Activated effector memory CD4-positive, alpha-beta T cell treated with Interleukin-2 at 50 U/mL for 16 hours (primary cell): ENCODE results near the gene GPR21.

Experiments used
- DNase-seq: peaks from one replicate; pipeline ENCODE4 v3.0.0-alpha.2; 2020

GPR21 gene

GRCh38 chr9:123034881-123035510, 1.5 kb downstream of the GPR21 start:
- no peak for DNase-seq

DNA sequence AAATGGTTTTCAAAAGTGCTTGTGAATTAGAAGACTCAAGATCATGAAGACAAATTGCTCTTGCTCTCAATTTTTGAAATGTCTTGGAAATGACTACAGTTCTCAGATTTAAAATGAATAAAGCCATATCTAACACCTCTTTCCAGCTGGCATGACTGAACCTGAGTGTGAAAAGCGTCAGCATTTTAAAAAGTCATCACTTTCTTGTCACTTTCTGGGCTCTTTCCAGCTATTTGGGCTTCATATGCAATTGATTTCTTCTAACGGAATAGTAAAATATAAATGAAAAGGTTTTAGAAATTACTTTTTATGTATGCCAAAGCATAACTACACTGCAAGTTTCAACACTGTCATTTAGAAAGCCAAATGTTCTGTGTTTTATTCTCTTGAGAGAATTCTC, 2.3 kb downstream of the GPR21 start:
- no peak for DNase-seq

- DNase-seq, result no peak
These were observed 3.6 kb downstream of the GPR21 start for GRCh38 chr9:123036893-123037545.

GRCh38 chr9:123039617-123040219, 6.3 kb downstream of the GPR21 start:
- no peak for DNase-seq

GRCh38 chr9:123040801-123041200, 7.3 kb downstream of the GPR21 start:
- no peak for DNase-seq

DNA sequence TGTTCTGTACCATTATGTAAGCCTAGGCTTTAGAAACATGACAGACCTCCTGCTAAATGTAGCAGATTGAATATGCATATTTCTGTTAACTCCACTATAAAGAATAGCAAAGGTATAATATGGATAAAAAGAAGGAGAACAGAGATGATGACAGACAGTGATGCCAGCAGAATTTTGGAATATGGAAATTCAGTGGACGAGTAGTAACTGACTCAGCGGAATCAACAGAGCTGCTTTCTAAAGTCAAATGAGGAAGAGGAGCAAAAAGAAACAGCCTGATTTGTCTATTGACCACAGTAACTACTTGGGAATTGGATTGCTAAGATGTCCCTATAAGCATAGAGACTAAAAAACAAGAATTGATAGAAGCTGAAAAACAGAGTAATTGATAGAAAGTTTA, 8.0 kb downstream of the GPR21 start:
- no peak for DNase-seq

DNA sequence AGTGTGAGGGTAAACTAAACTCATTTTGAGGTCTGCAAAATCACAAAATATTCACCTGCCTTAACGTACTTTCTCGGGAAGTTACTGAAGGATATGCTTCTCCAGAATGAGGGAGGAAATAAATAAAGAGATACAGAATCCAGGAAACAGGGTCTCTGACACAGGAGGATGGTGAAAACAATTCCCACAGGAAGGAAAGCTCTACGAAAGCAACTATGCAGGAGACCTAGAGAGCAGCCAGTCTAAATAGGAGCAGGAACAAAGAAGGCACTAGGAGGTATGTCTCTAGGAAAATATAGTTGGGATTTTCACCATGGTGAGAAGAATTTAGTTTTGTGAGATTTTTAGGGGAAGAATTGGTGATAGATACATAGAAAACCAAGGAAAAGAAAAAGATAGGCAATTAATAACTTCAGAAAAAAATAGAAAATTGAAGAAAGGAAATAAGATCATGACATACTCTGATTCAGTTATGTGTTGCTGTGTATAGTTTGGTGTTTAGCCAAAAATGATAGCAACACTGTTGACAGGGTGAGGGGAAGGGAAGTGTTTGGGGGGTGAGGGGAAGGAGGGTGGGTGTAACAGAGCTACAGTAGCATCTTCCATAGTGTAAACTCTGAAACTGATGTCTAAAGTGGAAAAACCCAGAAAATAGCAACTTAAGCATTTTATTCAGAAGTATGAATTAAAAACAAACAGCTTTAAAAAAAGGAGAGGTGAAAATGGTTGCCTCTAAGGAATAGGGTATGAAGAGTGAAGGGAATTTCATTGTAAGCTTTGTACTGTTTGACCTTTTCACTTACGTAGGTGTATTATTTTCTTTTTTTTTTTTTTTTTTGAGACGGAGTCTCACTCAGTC, 9.8 kb downstream of the GPR21 start:
- DNase-seq, result no peak

DNA sequence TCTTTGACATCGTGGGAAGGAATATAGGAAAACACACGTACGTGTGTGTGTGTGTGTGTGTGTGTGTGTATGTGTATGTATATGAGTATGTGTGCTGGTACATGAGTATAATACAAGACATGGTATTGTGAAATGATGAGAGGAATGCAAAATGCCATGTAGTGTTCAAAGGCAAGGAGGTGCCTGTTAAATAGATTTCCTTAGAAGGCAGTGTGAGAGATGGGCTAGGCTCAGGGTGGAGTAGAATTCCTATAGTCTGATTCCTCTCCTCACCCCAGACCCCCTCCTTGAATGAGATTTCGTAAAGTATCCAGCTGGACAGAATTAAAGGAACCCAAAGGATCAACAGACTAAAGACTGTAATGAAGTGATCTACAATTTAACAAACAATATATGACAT, 11.1 kb downstream of the GPR21 start:
- DNase-seq, result no peak

- DNase-seq, result no peak
These were observed 13.1 kb downstream of the GPR21 start for GRCh38 chr9:123046406-123047195.

GRCh38 chr9:123048748-123049147, 15.3 kb downstream of the GPR21 start:
- DNase-seq, result no peak

GRCh38 chr9:123049589-123050222, 16.2 kb downstream of the GPR21 start:
- no peak for DNase-seq

DNA sequence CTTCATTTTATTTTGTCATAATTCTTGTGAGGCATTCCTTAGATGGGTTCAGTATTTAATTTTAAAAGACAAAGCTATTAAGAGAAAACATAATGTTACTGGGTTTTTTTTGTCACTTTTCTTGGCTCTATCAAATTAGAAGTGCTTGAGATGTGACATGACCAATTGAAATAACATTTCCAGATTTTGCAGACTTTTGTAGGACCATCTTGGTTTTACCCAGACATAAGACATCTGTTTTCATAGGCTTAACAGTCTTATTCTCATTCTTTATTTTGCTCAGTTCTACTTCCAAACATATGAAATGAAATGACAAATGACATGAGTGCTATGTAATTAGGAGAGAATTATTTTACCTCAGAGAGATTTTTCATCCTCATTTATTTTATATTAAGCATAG, 19.6 kb downstream of the GPR21 start:
- no peak for DNase-seq

DNA sequence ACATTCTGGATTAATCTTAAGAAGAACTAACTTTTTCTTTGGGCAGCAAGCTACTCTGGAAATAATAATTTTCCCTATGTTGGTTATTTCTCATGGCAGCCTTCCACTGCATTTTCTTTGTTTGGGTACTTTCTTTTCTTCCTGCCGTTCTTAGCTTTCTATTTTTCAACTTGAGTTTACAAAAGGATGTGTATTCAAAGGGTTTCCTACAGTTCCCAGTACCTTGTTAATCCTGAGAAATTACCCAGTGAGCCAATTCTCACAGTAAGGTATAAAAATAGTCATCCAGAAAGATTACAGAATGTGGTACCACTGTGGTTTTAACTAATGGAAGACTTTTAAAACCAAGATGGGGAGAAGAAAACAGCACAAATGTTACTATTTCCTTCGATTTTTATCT, 20.2 kb downstream of the GPR21 start:
- no peak for DNase-seq

DNA sequence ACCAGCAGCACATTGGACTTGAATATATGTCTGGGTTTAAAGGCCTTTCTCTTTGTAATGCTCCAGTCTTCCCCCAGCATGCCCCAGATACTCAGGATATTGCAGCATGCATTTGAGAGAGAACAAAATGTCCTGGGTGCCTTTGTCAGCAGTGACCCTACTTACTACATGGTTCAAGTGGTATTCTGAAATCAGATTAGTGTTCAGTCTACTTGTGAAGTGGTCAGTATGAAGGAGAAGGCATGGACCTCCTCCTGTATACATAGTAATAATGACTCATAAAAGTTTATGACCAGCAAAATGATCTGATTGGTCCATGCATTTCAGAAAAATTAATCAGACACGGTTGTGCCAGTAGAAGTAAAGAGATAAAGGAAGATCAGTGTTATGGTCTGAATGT, 25.4 kb downstream of the GPR21 start:
- no peak for DNase-seq

GRCh38 chr9:123059472-123060220, 26.2 kb downstream of the GPR21 start:
- DNase-seq, result no peak

DNA sequence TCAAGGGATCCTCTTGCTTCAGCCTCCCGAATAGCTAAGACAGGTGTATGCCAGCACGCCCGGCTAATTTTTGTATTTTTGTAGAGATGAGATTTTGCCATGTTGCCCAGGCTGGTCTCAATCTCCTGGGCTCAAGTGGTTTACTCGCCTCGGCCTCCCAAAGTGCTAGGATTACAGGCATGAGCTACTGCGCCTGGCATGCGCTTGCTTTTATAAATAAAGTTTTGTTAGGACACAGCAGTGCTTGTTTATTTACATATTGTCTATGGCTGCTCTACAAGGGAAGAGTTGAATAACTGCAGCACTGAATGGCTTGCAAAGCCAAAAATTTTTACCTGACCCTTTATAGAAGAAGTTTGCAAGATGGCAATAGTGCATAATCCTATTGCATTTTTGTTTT, 27.7 kb downstream of the GPR21 start:
- DNase-seq, result no peak

GRCh38 chr9:123062351-123063176, 29.1 kb downstream of the GPR21 start:
- DNase-seq, result no peak

GRCh38 chr9:123063177-123063598, 29.7 kb downstream of the GPR21 start:
- no peak for DNase-seq

DNA sequence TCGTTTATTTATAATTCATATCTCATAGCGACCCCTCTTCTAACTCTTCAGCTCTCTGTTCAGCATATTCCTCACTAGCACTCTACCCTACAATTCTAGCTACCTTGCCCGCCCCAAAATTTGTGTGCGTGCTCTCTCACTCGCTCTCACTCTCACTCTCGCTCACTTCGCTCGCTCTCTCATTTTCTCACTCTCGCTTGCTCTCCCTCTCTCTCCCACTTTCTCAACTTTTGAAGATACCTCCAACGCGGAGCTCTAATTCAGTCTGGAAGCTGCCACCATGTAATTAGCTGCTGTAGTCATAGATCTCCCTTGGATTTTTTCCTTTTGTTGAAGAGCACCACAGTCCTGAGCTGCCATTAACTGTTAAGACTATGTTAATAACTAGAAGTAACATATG, 30.4 kb downstream of the GPR21 start:
- DNase-seq, result no peak

- DNase-seq, result no peak
These were observed 31.2 kb downstream of the GPR21 start for GRCh38 chr9:123064716-123065115.

DNA sequence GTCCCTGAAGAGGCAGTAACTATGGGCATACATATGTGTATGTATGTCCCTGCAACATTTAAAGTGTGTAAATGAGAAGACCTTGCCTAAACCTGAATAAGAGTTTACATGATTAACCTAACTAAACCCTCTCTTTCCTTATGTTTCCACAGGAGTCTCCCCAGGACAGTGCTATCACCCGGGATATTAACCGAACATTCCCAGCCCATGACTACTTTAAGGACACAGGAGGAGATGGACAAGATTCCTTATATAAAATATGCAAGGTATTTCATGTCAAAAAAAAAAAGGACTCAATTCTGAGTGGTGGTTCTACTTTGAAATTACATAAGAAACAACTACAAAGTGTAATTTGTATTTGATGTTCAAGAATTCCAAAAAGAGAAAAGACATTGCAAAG, 31.7 kb downstream of the GPR21 start:
- DNase-seq, result no peak
